NCI-H1417 (cell line): ENCODE data around the gene ID2.

Experiments
- DNase-seq, 3 experiments: peaks; one replicate each; lab custom pipeline; 2025; lab: John Stamatoyannopoulos, UW

ID2 gene

GRCh38 chr2:8732601-8733000, 50.7 kb downstream of the ID2 start:
- DNase-seq = no peak
